ENCODE results near the gene TMEM239.

DNA sequence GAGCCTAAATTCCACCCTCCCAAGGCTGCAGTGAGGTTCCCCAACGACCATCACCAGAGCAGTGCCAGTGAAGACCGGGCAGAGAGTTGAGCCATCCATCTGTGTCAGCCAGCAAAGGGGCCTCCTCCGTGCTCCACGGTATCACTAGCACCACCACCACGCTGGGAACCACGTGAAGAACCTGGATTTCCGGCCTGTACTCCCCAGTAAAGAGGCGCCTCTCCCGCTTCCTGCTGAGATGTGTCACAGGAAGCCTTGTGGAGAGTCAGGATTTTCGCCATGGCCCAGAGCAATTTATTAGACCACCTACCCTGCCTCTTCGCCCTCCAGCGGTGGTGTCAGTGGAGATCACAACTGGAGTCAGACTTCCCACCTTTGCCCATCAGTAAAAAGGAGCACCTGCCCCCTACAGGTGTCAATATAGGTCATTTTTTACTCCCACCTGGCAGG is 44.5 kb upstream of the TMEM239 start:
- TF ChIP-seq, protein P1, sequence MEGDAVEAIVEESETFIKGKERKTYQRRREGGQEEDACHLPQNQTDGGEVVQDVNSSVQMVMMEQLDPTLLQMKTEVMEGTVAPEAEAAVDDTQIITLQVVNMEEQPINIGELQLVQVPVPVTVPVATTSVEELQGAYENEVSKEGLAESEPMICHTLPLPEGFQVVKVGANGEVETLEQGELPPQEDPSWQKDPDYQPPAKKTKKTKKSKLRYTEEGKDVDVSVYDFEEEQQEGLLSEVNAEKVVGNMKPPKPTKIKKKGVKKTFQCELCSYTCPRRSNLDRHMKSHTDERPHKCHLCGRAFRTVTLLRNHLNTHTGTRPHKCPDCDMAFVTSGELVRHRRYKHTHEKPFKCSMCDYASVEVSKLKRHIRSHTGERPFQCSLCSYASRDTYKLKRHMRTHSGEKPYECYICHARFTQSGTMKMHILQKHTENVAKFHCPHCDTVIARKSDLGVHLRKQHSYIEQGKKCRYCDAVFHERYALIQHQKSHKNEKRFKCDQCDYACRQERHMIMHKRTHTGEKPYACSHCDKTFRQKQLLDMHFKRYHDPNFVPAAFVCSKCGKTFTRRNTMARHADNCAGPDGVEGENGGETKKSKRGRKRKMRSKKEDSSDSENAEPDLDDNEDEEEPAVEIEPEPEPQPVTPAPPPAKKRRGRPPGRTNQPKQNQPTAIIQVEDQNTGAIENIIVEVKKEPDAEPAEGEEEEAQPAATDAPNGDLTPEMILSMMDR (IDR thresholded peaks at IDR 0.05) = no peak
- TF ChIP-seq POLR2AphosphoS5 (IDR thresholded peaks at IDR 0.05) (no peak), POLR2A (IDR thresholded peaks at IDR 0.05) (no peak), EP300 (IDR thresholded peaks at IDR 0.05) (no peak)
